T-helper 1 cell treated with Interleukin-12 subunit alpha and Interleukin-12 subunit beta and Interleukin-4 antibody, amounts not matched to agents 30 μg/mL and 1 μg/mL, for 36 hours (primary cell): ENCODE data around the gene DLG2.
"Not testable (repeated sequence)": the region's sequence is repeated elsewhere in the genome, so short reads cannot be mapped to it uniquely, and the experiment has no call there.

Experiments used
- H3K27ac Mint-ChIP-seq: one replicate; pipeline ENCODE4 v1.8.0; 2021; ENCODE audit warnings: mild to moderate bottlenecking, mixed read lengths
- H3K27me3 Mint-ChIP-seq: one replicate; pipeline ENCODE4 v1.8.0; 2021; ENCODE audit warnings: low read depth, mixed read lengths
- H3K36me3 Mint-ChIP-seq: one replicate; pipeline ENCODE4 v1.8.0; 2021; ENCODE audit warnings: low read depth, mixed read lengths
- H3K4me1 Mint-ChIP-seq: one replicate; pipeline ENCODE4 v1.8.0; 2021; ENCODE audit warnings: low read depth, mixed read lengths
- H3K4me3 Mint-ChIP-seq: one replicate; pipeline ENCODE4 v1.8.0; 2021; ENCODE audit warnings: mild to moderate bottlenecking, moderate library complexity, mixed read lengths
- H3K9me3 Mint-ChIP-seq: one replicate; pipeline ENCODE4 v1.8.0; 2021; ENCODE audit warnings: mixed read lengths

Gene DLG2

GRCh38 chr11:84784158-84784557 lies 843.0 kb downstream of the DLG2 start:
- H3K4me3 Mint-ChIP-seq, H3K4me1 Mint-ChIP-seq, H3K27me3 Mint-ChIP-seq, H3K36me3 Mint-ChIP-seq, H3K27ac Mint-ChIP-seq, H3K9me3 Mint-ChIP-seq: not testable (repeated sequence)

- H3K27ac Mint-ChIP-seq: no peak overlapping the region
- peaks cover 10% of the 10 kb centered on the region for H3K9me3 Mint-ChIP-seq
- H3K27me3 Mint-ChIP-seq: no peaks in the 10 kb centered on the region
- no peak overlapping the region for H3K4me3 Mint-ChIP-seq
- H3K4me1 Mint-ChIP-seq: no peaks in the 10 kb centered on the region
- H3K36me3 Mint-ChIP-seq: no peaks in the 10 kb centered on the region
These were observed 846.4 kb downstream of the DLG2 start for GRCh38 chr11:84780689-84781293.

- Mint-ChIP-seq H3K27me3 (no peaks in the 10 kb centered on the region), H3K36me3 (no peaks in the 10 kb centered on the region), H3K27ac (no peak overlapping the region), H3K4me3 (no peak overlapping the region), H3K4me1 (no peaks in the 10 kb centered on the region), H3K9me3 (peaks cover 30% of the 10 kb centered on the region)
These were observed 851.6 kb downstream of the DLG2 start for GRCh38 chr11:84775503-84775902.

- Mint-ChIP-seq H3K4me3 (no peak overlapping the region), H3K27ac (no peak overlapping the region), H3K36me3 (no peaks in the 10 kb centered on the region), H3K4me1 (no peaks in the 10 kb centered on the region), H3K27me3 (no peaks in the 10 kb centered on the region), H3K9me3 (peaks cover 4% of the 10 kb centered on the region)
These were observed 863.2 kb downstream of the DLG2 start for GRCh38 chr11:84763931-84764330.

GRCh38 chr11:84757711-84758110 lies 869.4 kb downstream of the DLG2 start:
- H3K36me3 Mint-ChIP-seq: no peaks in the 10 kb centered on the region
- H3K4me3 Mint-ChIP-seq: no peak overlapping the region
- H3K9me3 Mint-ChIP-seq: peaks cover 11% of the 10 kb centered on the region
- no peak overlapping the region for H3K27ac Mint-ChIP-seq
- H3K4me1 Mint-ChIP-seq: no peaks in the 10 kb centered on the region
- no peaks in the 10 kb centered on the region for H3K27me3 Mint-ChIP-seq

- no peak overlapping the region for H3K27ac Mint-ChIP-seq
- H3K36me3 Mint-ChIP-seq: no peaks in the 10 kb centered on the region
- no peaks in the 10 kb centered on the region for H3K27me3 Mint-ChIP-seq
- peaks cover 11% of the 10 kb centered on the region for H3K9me3 Mint-ChIP-seq
- H3K4me3 Mint-ChIP-seq: no peak overlapping the region
- no peaks in the 10 kb centered on the region for H3K4me1 Mint-ChIP-seq
These were observed 875.8 kb downstream of the DLG2 start for GRCh38 chr11:84751371-84751770.

GRCh38 chr11:84747871-84748270 lies 879.3 kb downstream of the DLG2 start:
- H3K27me3 Mint-ChIP-seq: no peaks in the 10 kb centered on the region
- no peaks in the 10 kb centered on the region for H3K4me1 Mint-ChIP-seq
- H3K36me3 Mint-ChIP-seq: no peaks in the 10 kb centered on the region
- H3K9me3 Mint-ChIP-seq: peaks cover 5% of the 10 kb centered on the region
- no peak overlapping the region for H3K4me3 Mint-ChIP-seq
- H3K27ac Mint-ChIP-seq: no peak overlapping the region

GRCh38 chr11:84740050-84740449 lies 887.1 kb downstream of the DLG2 start:
- Mint-ChIP-seq H3K4me1 (no peaks in the 10 kb centered on the region), H3K36me3 (no peaks in the 10 kb centered on the region), H3K9me3 (peaks cover 16% of the 10 kb centered on the region), H3K27ac (no peak overlapping the region), H3K4me3 (no peak overlapping the region), H3K27me3 (no peaks in the 10 kb centered on the region)

GRCh38 chr11:84724256-84724655 lies 902.9 kb downstream of the DLG2 start:
- Mint-ChIP-seq H3K9me3 (no peaks in the 10 kb centered on the region), H3K4me3 (no peak overlapping the region), H3K27ac (no peak overlapping the region), H3K27me3 (peaks cover 21% of the 10 kb centered on the region), H3K36me3 (no peaks in the 10 kb centered on the region), H3K4me1 (no peaks in the 10 kb centered on the region)

GRCh38 chr11:84722583-84723108 lies 904.5 kb downstream of the DLG2 start:
- no peak overlapping the region for H3K4me3 Mint-ChIP-seq
- no peaks in the 10 kb centered on the region for H3K4me1 Mint-ChIP-seq
- peaks cover 23% of the 10 kb centered on the region for H3K27me3 Mint-ChIP-seq
- H3K36me3 Mint-ChIP-seq: no peaks in the 10 kb centered on the region
- H3K27ac Mint-ChIP-seq: no peak overlapping the region
- no peaks in the 10 kb centered on the region for H3K9me3 Mint-ChIP-seq

GRCh38 chr11:84721561-84721961 lies 905.6 kb downstream of the DLG2 start:
- Mint-ChIP-seq H3K27me3 (peaks cover 23% of the 10 kb centered on the region), H3K36me3 (no peaks in the 10 kb centered on the region), H3K9me3 (no peaks in the 10 kb centered on the region), H3K4me3 (no peak overlapping the region), H3K4me1 (no peaks in the 10 kb centered on the region), H3K27ac (no peak overlapping the region)

GRCh38 chr11:84720706-84721402 lies 906.3 kb downstream of the DLG2 start:
- H3K27me3 Mint-ChIP-seq: peaks cover 23% of the 10 kb centered on the region

GRCh38 chr11:84719935-84720577 lies 907.1 kb downstream of the DLG2 start:
- H3K27ac Mint-ChIP-seq: no peak overlapping the region
- no peaks in the 10 kb centered on the region for H3K4me1 Mint-ChIP-seq

More at GRCh38 chr11:84720706-84721402, 906.3 kb downstream of the DLG2 start:
- Mint-ChIP-seq H3K4me3 (peak overlapping the region; percentile 79), H3K9me3 (no peaks in the 10 kb centered on the region), H3K4me1 (no peaks in the 10 kb centered on the region), H3K36me3 (no peaks in the 10 kb centered on the region), H3K27ac (no peak overlapping the region)

GRCh38 chr11:84714316-84714780 lies 912.8 kb downstream of the DLG2 start:
- peaks cover 3% of the 10 kb centered on the region for H3K27me3 Mint-ChIP-seq
- H3K36me3 Mint-ChIP-seq: no peaks in the 10 kb centered on the region
- H3K4me1 Mint-ChIP-seq: peaks cover 4% of the 10 kb centered on the region
- H3K9me3 Mint-ChIP-seq: peaks cover 8% of the 10 kb centered on the region
- peak overlapping the region; percentile 77 for H3K27ac Mint-ChIP-seq
- H3K4me3 Mint-ChIP-seq: peak overlapping the region; percentile 74

More at GRCh38 chr11:84719935-84720577, 907.1 kb downstream of the DLG2 start:
- Mint-ChIP-seq H3K4me3 (peak overlapping the region; percentile 75), H3K36me3 (no peaks in the 10 kb centered on the region), H3K27me3 (peaks cover 23% of the 10 kb centered on the region), H3K9me3 (no peaks in the 10 kb centered on the region)

GRCh38 chr11:84691830-84692229 lies 935.3 kb downstream of the DLG2 start:
- H3K4me1 Mint-ChIP-seq: no peaks in the 10 kb centered on the region
- no peak overlapping the region for H3K27ac Mint-ChIP-seq
- no peaks in the 10 kb centered on the region for H3K36me3 Mint-ChIP-seq
- H3K9me3 Mint-ChIP-seq: no peaks in the 10 kb centered on the region
- no peaks in the 10 kb centered on the region for H3K27me3 Mint-ChIP-seq
- no peak overlapping the region for H3K4me3 Mint-ChIP-seq
